ENCODE results near the gene EYS. TPM values are rescaled to one million over a fixed set of nuclear protein-coding genes. Genes with fewer than 3 reads are reported as not detected.

EYS gene
- total RNA-seq, 2 donors from 2014 or later = not detected

DNA sequence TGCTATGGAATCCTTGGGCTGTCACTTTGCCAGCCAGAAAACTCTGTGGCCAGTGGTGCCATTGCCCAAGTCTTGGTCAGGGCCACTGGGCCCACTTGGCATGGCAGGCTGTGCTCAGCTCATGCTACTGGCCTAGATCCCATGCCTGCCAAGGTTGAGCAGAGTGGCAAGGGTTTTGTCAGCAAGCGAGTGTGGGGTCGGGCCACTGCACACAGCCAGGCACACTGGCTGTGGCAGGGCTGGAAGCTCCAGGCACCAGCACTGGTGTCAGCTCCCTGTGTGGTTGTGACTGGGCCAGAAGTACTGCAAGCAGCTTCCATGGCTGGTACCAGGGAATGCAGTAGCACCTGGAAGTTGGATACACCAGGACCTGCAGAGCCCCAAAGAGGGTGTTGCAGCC, 846.8 kb downstream of the EYS start:
- Histone ChIP-seq H3K36me3 (no peaks in the 10 kb centered on the region), H3K27ac (no peak overlapping the region), H3K27me3 (replicated peaks; ENCODE audit: insufficient read depth) (no peaks in the 10 kb centered on the region), H3K9me3 (no peaks in the 10 kb centered on the region), H3K4me1 (ENCODE audit: control insufficient read depth in 1 of 2, low read depth in 2 of 2) (no peaks in the 10 kb centered on the region), H3K4me3 (no peak overlapping the region)
- no peak for TF ChIP-seq CTCF (IDR thresholded peaks at IDR 0.05)
- DNase-seq (ENCODE audit: low spot score) = no peak
- ATAC-seq (ENCODE audit: insufficient number of reproducible peaks, low FRiP score, low read depth) = no peak

DNA sequence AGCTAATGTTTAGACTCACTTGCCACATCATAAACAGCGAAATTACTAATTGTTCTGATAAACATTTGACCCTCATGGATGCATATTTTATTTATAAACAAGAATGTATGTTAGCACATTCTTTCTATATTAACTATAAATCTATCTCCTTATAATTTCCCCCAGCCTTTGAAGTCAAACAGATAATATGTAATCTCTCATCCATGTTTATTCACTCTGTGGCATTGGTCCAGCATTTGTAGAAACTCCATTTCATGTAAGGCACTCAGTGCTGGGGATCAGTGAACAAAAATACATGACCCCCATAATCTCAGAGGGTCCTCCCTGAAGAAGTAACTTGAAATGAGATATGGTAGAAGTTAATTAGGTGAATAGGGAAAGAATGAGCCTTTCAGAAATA, 856.9 kb downstream of the EYS start:
- Histone ChIP-seq H3K9me3 (no peaks in the 10 kb centered on the region), H3K36me3 (no peaks in the 10 kb centered on the region), H3K27ac (no peak overlapping the region), H3K4me1 (ENCODE audit: control insufficient read depth in 1 of 2, low read depth in 2 of 2) (no peaks in the 10 kb centered on the region), H3K4me3 (no peak overlapping the region), H3K27me3 (replicated peaks; ENCODE audit: insufficient read depth) (no peaks in the 10 kb centered on the region)
- no peak for ATAC-seq (ENCODE audit: insufficient number of reproducible peaks, low FRiP score, low read depth)
- no peak for TF ChIP-seq CTCF (IDR thresholded peaks at IDR 0.05)
- no peak for DNase-seq (ENCODE audit: low spot score)

DNA sequence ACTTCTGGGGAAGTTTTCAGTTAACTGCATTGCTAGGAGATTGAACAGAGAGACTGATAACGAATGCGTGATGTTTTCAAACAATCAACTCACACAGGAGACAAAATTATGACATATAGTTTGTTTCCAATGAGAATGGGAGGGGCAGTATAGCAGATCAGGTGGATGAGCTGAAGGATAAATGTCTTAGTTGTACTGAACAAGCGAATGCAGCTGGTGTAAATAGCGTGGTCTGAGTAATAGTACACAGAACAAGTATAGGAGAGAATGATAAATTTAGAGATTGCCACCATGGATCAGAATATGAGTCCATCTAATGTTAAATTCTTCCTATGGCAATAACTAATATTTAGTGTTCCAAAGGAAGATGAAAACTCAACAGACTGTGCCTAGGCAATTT, 858.6 kb downstream of the EYS start:
- no peak for DNase-seq (ENCODE audit: low spot score)
- Histone ChIP-seq H3K4me3 (no peak overlapping the region), H3K9me3 (no peaks in the 10 kb centered on the region), H3K36me3 (no peaks in the 10 kb centered on the region), H3K27me3 (replicated peaks; ENCODE audit: insufficient read depth) (no peaks in the 10 kb centered on the region), H3K4me1 (ENCODE audit: control insufficient read depth in 1 of 2, low read depth in 2 of 2) (no peaks in the 10 kb centered on the region), H3K27ac (no peak overlapping the region)
- TF ChIP-seq CTCF (IDR thresholded peaks at IDR 0.05) = no peak
- no peak for ATAC-seq (ENCODE audit: insufficient number of reproducible peaks, low FRiP score, low read depth)

- no peak overlapping the region for H3K4me3 ChIP-seq
- H3K4me1 ChIP-seq (ENCODE audit: control insufficient read depth in 1 of 2, low read depth in 2 of 2) = no peaks in the 10 kb centered on the region
- no peaks in the 10 kb centered on the region for H3K27me3 ChIP-seq (replicated peaks; ENCODE audit: insufficient read depth)
- TF ChIP-seq CTCF (IDR thresholded peaks at IDR 0.05) = no peak
- H3K27ac ChIP-seq = no peak overlapping the region
- ATAC-seq (ENCODE audit: insufficient number of reproducible peaks, low FRiP score, low read depth) (no peak), DNase-seq (ENCODE audit: low spot score) (no peak)
- H3K36me3 ChIP-seq = no peaks in the 10 kb centered on the region
- H3K9me3 ChIP-seq = no peaks in the 10 kb centered on the region
Observed at GRCh38 chr6:64847396-64847795, 859.6 kb downstream of the EYS start.

- no peak overlapping the region for H3K4me3 ChIP-seq
- no peak for TF ChIP-seq CTCF (IDR thresholded peaks at IDR 0.05)
- H3K4me1 ChIP-seq (ENCODE audit: control insufficient read depth in 1 of 2, low read depth in 2 of 2) = no peaks in the 10 kb centered on the region
- no peaks in the 10 kb centered on the region for H3K36me3 ChIP-seq
- ATAC-seq (ENCODE audit: insufficient number of reproducible peaks, low FRiP score, low read depth) (no peak), DNase-seq (ENCODE audit: low spot score) (no peak)
- H3K27me3 ChIP-seq (replicated peaks; ENCODE audit: insufficient read depth) = no peaks in the 10 kb centered on the region
- no peak overlapping the region for H3K27ac ChIP-seq
- no peaks in the 10 kb centered on the region for H3K9me3 ChIP-seq
Observed at GRCh38 chr6:64838726-64839125, 868.3 kb downstream of the EYS start.

Measured in thoracic aorta (tissue), 2 donors.